Fibroblast of lung (primary cell): Measurements from ENCODE around the gene KIAA1671. TPM values are rescaled to one million over a fixed set of nuclear protein-coding genes. Genes with fewer than 3 reads are reported as not detected.

Source experiments
- DNase-seq, 2 donors: peaks; one replicate each; pipeline versions ENCODE4 v3.0.0 to v3.0.0-alpha.2; 2010; ENCODE audit warnings: low read depth in 2 of 2
- H2AFZ ChIP-seq: 2 replicates; pipeline ENCODE4 v1.5.1; 2012; ENCODE audit warnings: low read length, control low read depth, inconsistent platforms
- H3K27ac ChIP-seq: 2 replicates; pipeline ENCODE4 v1.5.1; 2011; ENCODE audit warnings: low read length, control low read depth; ENCODE audit not compliant: insufficient read depth
- H3K27me3 ChIP-seq: 2 replicates; pipeline ENCODE4 v1.5.1; 2011; ENCODE audit warnings: mild to moderate bottlenecking, low read length; ENCODE audit not compliant: control insufficient read depth, insufficient read depth
- H3K36me3 ChIP-seq: 2 replicates; pipeline ENCODE4 v1.5.1; 2011; ENCODE audit warnings: low read length; ENCODE audit not compliant: control insufficient read depth, insufficient read depth
- H3K4me1 ChIP-seq: 2 replicates; pipeline ENCODE4 v1.5.1; 2011; ENCODE audit warnings: low read length; ENCODE audit not compliant: control insufficient read depth, insufficient read depth; ENCODE audit errors: extremely low read depth
- H3K4me2 ChIP-seq: 2 replicates; pipeline ENCODE4 v1.5.1; 2011; ENCODE audit warnings: low read length, control low read depth; ENCODE audit not compliant: insufficient read depth; ENCODE audit errors: extremely low read depth
- H3K4me3 ChIP-seq, 4 experiments: fragments of 200-600 bp in 1 of 4; sonication (generic) in 1 of 4; replicated peaks in 1 of 4; 2 replicates each; pipeline ENCODE4 v1.5.1; 2011 to 2016; ENCODE audit warnings: low read length in 4 of 4, low read depth in 3 of 4, mild to moderate bottlenecking in 3 of 4, control low read depth in 2 of 4, inconsistent platforms in 1 of 4, mixed read lengths in 1 of 4; ENCODE audit not compliant: insufficient read depth in 1 of 4; ENCODE audit errors: control extremely low read depth in 1 of 4
- H3K79me2 ChIP-seq: 2 replicates; pipeline ENCODE4 v1.5.1; 2012; ENCODE audit warnings: mild to moderate bottlenecking, low read length, inconsistent platforms; ENCODE audit not compliant: control insufficient read depth, insufficient read depth
- H3K9ac ChIP-seq: 2 replicates; pipeline ENCODE4 v1.5.1; 2011; ENCODE audit warnings: mild to moderate bottlenecking, low read length, control low read depth; ENCODE audit not compliant: insufficient read depth
- H3K9me3 ChIP-seq: 2 replicates; pipeline ENCODE4 v1.5.1; 2012; ENCODE audit warnings: low read depth, low read length; ENCODE audit not compliant: control insufficient read depth, insufficient read depth
- H4K20me1 ChIP-seq: 2 replicates; pipeline ENCODE4 v1.5.1; 2011; ENCODE audit warnings: low read length; ENCODE audit not compliant: control insufficient read depth, insufficient read depth; ENCODE audit errors: extremely low read depth
- EZH2 ChIP-seq: IDR thresholded peaks from 2 replicates; pipeline ENCODE4 v1.5.1; 2012; ENCODE audit warnings: low read length, control low read depth, mild to moderate bottlenecking; ENCODE audit errors: missing control alignments
- polyA plus RNA-seq, 2 donors: library from polyadenylated mRNA; depleted of rRNA in 1 of 2; stranded (reverse) in 1 of 2; unstranded in 1 of 2; fragments of >200 nt; gene quantifications; 2 replicates each; pipeline ENCODE4 v1.2.1, GENCODE V29; 2011 to 2012; ENCODE audit warnings: missing spikeins in 1 of 2
- total RNA-seq: library from RNA; depleted of rRNA; stranded (reverse); fragments of >200 nt; gene quantifications from 2 replicates; pipeline ENCODE4 v1.2.1, GENCODE V29; 2014
- TF ChIP-seq, protein P1 (sequence below), 2 donors: IDR thresholded peaks in 1 of 2; conservative IDR thresholded peaks in 1 of 2; 1 replicate in 1 of 2; 2 replicates in 1 of 2; pipeline ENCODE4 v1.5.1; 2011 to 2012; ENCODE audit warnings: low read length in 2 of 2, control low read depth in 1 of 2, inconsistent platforms in 1 of 2, low read depth in 1 of 2, mild to moderate bottlenecking in 1 of 2

KIAA1671 gene
- total and polyA plus RNA-seq, 2 donors (not counting 1 experiment from before 2014, with no cell fraction given): 0.34 to 1.3 TPM

GRCh38 chr22:25119609-25120008 is 167.1 kb downstream of the KIAA1671 start:
- H3K27ac ChIP-seq: no peak overlapping the region
- no peaks in the 10 kb centered on the region for H3K4me1 ChIP-seq
- no peaks in the 10 kb centered on the region for H3K27me3 ChIP-seq
- H3K4me3 ChIP-seq: no peak overlapping the region
- TF ChIP-seq EZH2: no peak
- TF ChIP-seq, protein P1, sequence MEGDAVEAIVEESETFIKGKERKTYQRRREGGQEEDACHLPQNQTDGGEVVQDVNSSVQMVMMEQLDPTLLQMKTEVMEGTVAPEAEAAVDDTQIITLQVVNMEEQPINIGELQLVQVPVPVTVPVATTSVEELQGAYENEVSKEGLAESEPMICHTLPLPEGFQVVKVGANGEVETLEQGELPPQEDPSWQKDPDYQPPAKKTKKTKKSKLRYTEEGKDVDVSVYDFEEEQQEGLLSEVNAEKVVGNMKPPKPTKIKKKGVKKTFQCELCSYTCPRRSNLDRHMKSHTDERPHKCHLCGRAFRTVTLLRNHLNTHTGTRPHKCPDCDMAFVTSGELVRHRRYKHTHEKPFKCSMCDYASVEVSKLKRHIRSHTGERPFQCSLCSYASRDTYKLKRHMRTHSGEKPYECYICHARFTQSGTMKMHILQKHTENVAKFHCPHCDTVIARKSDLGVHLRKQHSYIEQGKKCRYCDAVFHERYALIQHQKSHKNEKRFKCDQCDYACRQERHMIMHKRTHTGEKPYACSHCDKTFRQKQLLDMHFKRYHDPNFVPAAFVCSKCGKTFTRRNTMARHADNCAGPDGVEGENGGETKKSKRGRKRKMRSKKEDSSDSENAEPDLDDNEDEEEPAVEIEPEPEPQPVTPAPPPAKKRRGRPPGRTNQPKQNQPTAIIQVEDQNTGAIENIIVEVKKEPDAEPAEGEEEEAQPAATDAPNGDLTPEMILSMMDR (conservative IDR thresholded peaks at IDR 0.05 in 1 of 2, IDR thresholded peaks at IDR 0.05 in 1 of 2; ENCODE audit: low read depth in 1 of 2, low read length in 2 of 2): no peak
- H3K4me2 ChIP-seq: no peak overlapping the region
- H3K9me3 ChIP-seq: no peaks in the 10 kb centered on the region
- no peaks in the 10 kb centered on the region for H3K79me2 ChIP-seq
- no peaks in the 10 kb centered on the region for H3K36me3 ChIP-seq
- DNase-seq: no peak
- H2AFZ ChIP-seq: no peak overlapping the region
- no peak overlapping the region for H3K9ac ChIP-seq
- H4K20me1 ChIP-seq: no peaks in the 10 kb centered on the region

DNA sequence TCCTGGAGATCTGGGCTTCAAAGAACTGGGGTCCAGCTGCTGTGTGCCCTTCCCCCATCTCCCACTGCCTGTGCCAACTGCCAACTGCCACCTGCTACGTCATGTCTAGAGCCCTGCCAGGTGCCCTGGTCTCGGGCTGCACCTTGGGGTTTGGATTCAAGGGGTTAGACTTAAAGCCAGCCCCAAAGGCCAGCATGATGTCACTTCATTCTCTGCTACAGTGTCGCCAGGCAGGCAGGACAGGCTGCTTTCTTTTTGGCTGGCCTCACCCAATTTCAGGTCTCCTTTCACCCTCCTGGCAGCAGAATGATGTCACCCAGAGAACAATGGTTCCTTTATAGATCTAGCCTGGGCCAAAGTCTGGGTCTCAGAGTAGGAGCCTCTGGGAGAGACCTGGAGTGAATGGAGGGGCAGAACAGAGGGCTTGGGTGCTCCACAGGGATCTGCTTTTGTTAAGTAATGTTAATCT is 167.6 kb downstream of the KIAA1671 start:
- H3K4me1 ChIP-seq: no peaks in the 10 kb centered on the region
- H4K20me1 ChIP-seq: no peaks in the 10 kb centered on the region
- no peak for DNase-seq
- H3K27me3 ChIP-seq: no peaks in the 10 kb centered on the region
- TF ChIP-seq EZH2: no peak
- TF ChIP-seq, protein P1 (conservative IDR thresholded peaks at IDR 0.05 in 1 of 2, IDR thresholded peaks at IDR 0.05 in 1 of 2; ENCODE audit: low read depth in 1 of 2, low read length in 2 of 2): no peak
- no peaks in the 10 kb centered on the region for H3K79me2 ChIP-seq
- H3K4me2 ChIP-seq: no peak overlapping the region
- no peak overlapping the region for H2AFZ ChIP-seq
- no peak overlapping the region for H3K9ac ChIP-seq
- no peaks in the 10 kb centered on the region for H3K9me3 ChIP-seq
- H3K4me3 ChIP-seq: no peak overlapping the region
- no peaks in the 10 kb centered on the region for H3K36me3 ChIP-seq
- H3K27ac ChIP-seq: no peak overlapping the region

DNA sequence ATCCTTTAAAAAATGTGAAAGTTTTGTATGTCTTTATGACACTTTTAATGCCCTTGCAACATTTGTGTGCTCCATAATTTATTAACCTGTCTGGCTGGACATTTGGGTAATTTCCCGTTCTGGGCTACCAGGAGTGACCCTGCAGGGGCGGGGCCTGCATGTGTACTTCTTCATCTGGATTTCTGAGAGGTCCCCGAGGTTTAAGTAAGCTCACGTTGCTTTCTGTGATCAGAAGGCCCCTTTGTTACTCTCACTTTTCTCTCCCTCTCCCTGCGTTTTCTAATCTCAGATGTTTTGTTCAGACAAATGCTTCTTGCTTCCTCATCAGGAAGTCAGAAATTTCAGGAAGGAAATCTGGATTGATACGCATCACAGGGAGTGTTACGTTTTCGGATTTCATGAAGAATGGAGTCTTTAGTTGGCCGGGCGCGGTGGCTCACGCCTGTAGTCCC is 168.3 kb downstream of the KIAA1671 start:
- H3K79me2 ChIP-seq: no peaks in the 10 kb centered on the region
- H3K27me3 ChIP-seq: no peaks in the 10 kb centered on the region
- H3K36me3 ChIP-seq: no peaks in the 10 kb centered on the region
- H4K20me1 ChIP-seq: no peaks in the 10 kb centered on the region
- H3K4me3 ChIP-seq: no peak overlapping the region
- no peak for DNase-seq
- no peaks in the 10 kb centered on the region for H3K4me1 ChIP-seq
- no peak overlapping the region for H3K27ac ChIP-seq
- no peak overlapping the region for H3K4me2 ChIP-seq
- TF ChIP-seq, protein P1 (conservative IDR thresholded peaks at IDR 0.05 in 1 of 2, IDR thresholded peaks at IDR 0.05 in 1 of 2; ENCODE audit: low read depth in 1 of 2, low read length in 2 of 2): no peak
- no peak for TF ChIP-seq EZH2
- no peak overlapping the region for H2AFZ ChIP-seq
- no peaks in the 10 kb centered on the region for H3K9me3 ChIP-seq
- no peak overlapping the region for H3K9ac ChIP-seq
